Smooth muscle cell (in vitro differentiated cells): ENCODE measurements around the gene RNF5. TPM values are rescaled to one million over a fixed set of nuclear protein-coding genes. Genes with fewer than 3 reads are reported as not detected.
A peak's percentile ranks its signal among the peaks of the same experiment; 100 is the strongest.

Experiments used
- DNase-seq: peaks from one replicate; lab custom pipeline; 2025; ENCODE audit not compliant: unreplicated experiment; lab: John Stamatoyannopoulos, UW
- H2AFZ ChIP-seq: fragments of 200-600 bp; sonication (generic); 2 replicates; pipeline ENCODE4 v1.6.0; 2016; ENCODE audit warnings: antibody characterized with exemption, low read depth, mild to moderate bottlenecking
- H3F3A ChIP-seq: fragments of 200-600 bp; sonication (generic); 2 replicates; pipeline ENCODE4 v1.6.0; 2017; ENCODE audit warnings: antibody characterized with exemption, low read depth
- H3K27ac ChIP-seq: fragments of 200-600 bp; sonication (generic); 2 replicates; pipeline ENCODE4 v1.5.1; 2016; ENCODE audit warnings: low read depth, mild to moderate bottlenecking
- H3K27me3 ChIP-seq: fragments of 200-600 bp; sonication (generic); 2 replicates; pipeline ENCODE4 v1.6.1; 2016; ENCODE audit warnings: low read depth, mild to moderate bottlenecking
- H3K36me3 ChIP-seq: fragments of 200-600 bp; sonication (generic); 2 replicates; pipeline ENCODE4 v1.5.1; 2016; ENCODE audit warnings: low read depth
- H3K4me1 ChIP-seq: fragments of 200-600 bp; sonication (generic); 2 replicates; pipeline ENCODE4 v1.5.1; 2016; ENCODE audit warnings: low read depth
- H3K4me2 ChIP-seq: fragments of 200-600 bp; sonication (generic); 2 replicates; pipeline ENCODE4 v1.6.0; 2016; ENCODE audit warnings: mild to moderate bottlenecking
- H3K4me3 ChIP-seq: fragments of 200-600 bp; sonication (generic); 2 replicates; pipeline ENCODE4 v1.5.1; 2016; ENCODE audit warnings: mild to moderate bottlenecking
- H3K79me2 ChIP-seq: fragments of 200-600 bp; sonication (generic); 2 replicates; pipeline ENCODE4 v1.6.0; 2016; ENCODE audit warnings: low read depth, mild to moderate bottlenecking
- H3K9ac ChIP-seq: fragments of 200-600 bp; sonication (generic); 2 replicates; pipeline ENCODE4 v1.6.0; 2016; ENCODE audit warnings: low read depth
- H3K9me3 ChIP-seq: fragments of 200-600 bp; sonication (generic); replicated peaks from 2 replicates; pipeline ENCODE4 v1.5.1; 2016; ENCODE audit warnings: low read depth
- H4K20me1 ChIP-seq: fragments of 200-600 bp; sonication (generic); 2 replicates; pipeline ENCODE4 v1.6.0; 2016; ENCODE audit warnings: low read depth
- WGBS: methylation state at CpG from one replicate; pipeline ENCODE4 v1.1.7; 2016; ENCODE audit warnings: low lambda C conversion rate; 5-methylcytosine and 5-hydroxymethylcytosine counted together
- polyA plus RNA-seq: library from polyadenylated mRNA; unstranded; fragments of >200 nt; fragmentation: Nextera tagmentation; extraction: Ambion mirVana; gene quantifications from 2 replicates; pipeline ENCODE4 v1.2.1, GENCODE V29; 2016
- total RNA-seq: library from RNA; depleted of rRNA; stranded (reverse); fragments of >200 nt; gene quantifications from 2 replicates; pipeline ENCODE4 v1.2.3, GENCODE V29; 2014
- TF ChIP-seq, protein P1 (sequence below): fragments of 200-600 bp; sonication (generic); IDR thresholded peaks from 2 replicates; pipeline ENCODE4 v1.5.1; 2017; ENCODE audit warnings: borderline replicate concordance, mild to moderate bottlenecking, antibody characterized with exemption; ENCODE audit not compliant: insufficient read depth, poor library complexity, severe bottlenecking

The RNF5 gene
- total and polyA plus RNA-seq, 2 experiments from 2014 or later = 49.3 to 75.9 TPM

- Histone ChIP-seq H3K4me2 (peak overlapping the region; percentile 90), H3K9me3 (no peaks in the 10 kb centered on the region), H3K36me3 (no peaks in the 10 kb centered on the region), H3F3A (no peaks in the 10 kb centered on the region), H3K27me3 (peaks cover 18% of the 10 kb centered on the region), H3K9ac (peak overlapping the region; percentile 87), H3K4me1 (peaks cover 18% of the 10 kb centered on the region), H4K20me1 (no peaks in the 10 kb centered on the region), H2AFZ (peak overlapping the region; percentile 82), H3K27ac (peak overlapping the region; percentile 91), H3K4me3 (peak overlapping the region; percentile 85), H3K79me2 (peaks cover 10% of the 10 kb centered on the region)
- peak; percentile 52 for DNase-seq
- WGBS = 15% methylated on average over 33 of the region's 34 CpGs
- TF ChIP-seq, protein P1, sequence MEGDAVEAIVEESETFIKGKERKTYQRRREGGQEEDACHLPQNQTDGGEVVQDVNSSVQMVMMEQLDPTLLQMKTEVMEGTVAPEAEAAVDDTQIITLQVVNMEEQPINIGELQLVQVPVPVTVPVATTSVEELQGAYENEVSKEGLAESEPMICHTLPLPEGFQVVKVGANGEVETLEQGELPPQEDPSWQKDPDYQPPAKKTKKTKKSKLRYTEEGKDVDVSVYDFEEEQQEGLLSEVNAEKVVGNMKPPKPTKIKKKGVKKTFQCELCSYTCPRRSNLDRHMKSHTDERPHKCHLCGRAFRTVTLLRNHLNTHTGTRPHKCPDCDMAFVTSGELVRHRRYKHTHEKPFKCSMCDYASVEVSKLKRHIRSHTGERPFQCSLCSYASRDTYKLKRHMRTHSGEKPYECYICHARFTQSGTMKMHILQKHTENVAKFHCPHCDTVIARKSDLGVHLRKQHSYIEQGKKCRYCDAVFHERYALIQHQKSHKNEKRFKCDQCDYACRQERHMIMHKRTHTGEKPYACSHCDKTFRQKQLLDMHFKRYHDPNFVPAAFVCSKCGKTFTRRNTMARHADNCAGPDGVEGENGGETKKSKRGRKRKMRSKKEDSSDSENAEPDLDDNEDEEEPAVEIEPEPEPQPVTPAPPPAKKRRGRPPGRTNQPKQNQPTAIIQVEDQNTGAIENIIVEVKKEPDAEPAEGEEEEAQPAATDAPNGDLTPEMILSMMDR = peak; percentile 33
Measured at GRCh38 chr6:32154514-32155161, 23.6 kb upstream of the RNF5 start.

- H3K9me3 ChIP-seq = no peaks in the 10 kb centered on the region
- H3K4me2 ChIP-seq = no peak overlapping the region
- peaks cover 10% of the 10 kb centered on the region for H3K79me2 ChIP-seq
- H2AFZ ChIP-seq = no peak overlapping the region
- H3K9ac ChIP-seq = no peak overlapping the region
- WGBS = 97% methylated on average over 9 of the region's 9 CpGs
- TF ChIP-seq, protein P1 = no peak
- no peaks in the 10 kb centered on the region for H3K27me3 ChIP-seq
- no peak for DNase-seq
- peaks cover 15% of the 10 kb centered on the region for H3K4me1 ChIP-seq
- H3K36me3 ChIP-seq = no peaks in the 10 kb centered on the region
- H4K20me1 ChIP-seq = no peaks in the 10 kb centered on the region
- no peak overlapping the region for H3K27ac ChIP-seq
- H3F3A ChIP-seq = no peaks in the 10 kb centered on the region
- H3K4me3 ChIP-seq = no peak overlapping the region
Measured at GRCh38 chr6:32156891-32157290, 21.3 kb upstream of the RNF5 start.

DNA sequence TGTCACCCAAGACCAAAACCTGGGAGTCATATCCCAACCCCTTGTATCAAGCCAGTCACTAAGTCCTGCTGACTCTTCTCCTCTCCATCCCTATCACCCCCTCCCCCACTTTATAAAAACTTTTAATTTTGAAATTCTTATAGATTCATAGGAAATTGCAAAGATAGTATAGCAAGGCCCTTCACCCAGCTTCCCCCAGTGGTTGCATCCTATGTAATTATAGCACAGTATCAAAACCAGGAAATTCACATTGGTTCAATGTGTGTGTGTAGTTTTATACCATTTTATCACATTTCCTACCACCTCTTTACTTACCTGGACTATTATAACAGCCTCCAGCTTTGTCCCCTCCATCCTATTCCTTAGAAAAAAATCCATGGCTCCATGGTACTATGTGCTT, 20.2 kb upstream of the RNF5 start:
- H3K79me2 ChIP-seq = peaks cover 10% of the 10 kb centered on the region
- H3K9ac ChIP-seq = no peak overlapping the region
- H3K27ac ChIP-seq = no peak overlapping the region
- DNase-seq = no peak
- H3K9me3 ChIP-seq = no peaks in the 10 kb centered on the region
- H3K4me3 ChIP-seq = no peak overlapping the region
- H2AFZ ChIP-seq = no peak overlapping the region
- H4K20me1 ChIP-seq = no peaks in the 10 kb centered on the region
- H3K27me3 ChIP-seq = no peaks in the 10 kb centered on the region
- H3K4me2 ChIP-seq = no peak overlapping the region
- H3F3A ChIP-seq = no peaks in the 10 kb centered on the region
- TF ChIP-seq, protein P1 = no peak
- peaks cover 6% of the 10 kb centered on the region for H3K4me1 ChIP-seq
- H3K36me3 ChIP-seq = no peaks in the 10 kb centered on the region
